Stromal cell of bone marrow (primary cell): ENCODE data around the gene STRN.
"Not testable (repeated sequence)": the region's sequence is repeated elsewhere in the genome, so short reads cannot be mapped to it uniquely, and the experiment has no call there.

Experiments
- DNase-seq: peaks from one replicate; pipeline ENCODE4 v3.0.0-alpha.2; 2012; ENCODE audit warnings: low read depth

The STRN gene

DNA sequence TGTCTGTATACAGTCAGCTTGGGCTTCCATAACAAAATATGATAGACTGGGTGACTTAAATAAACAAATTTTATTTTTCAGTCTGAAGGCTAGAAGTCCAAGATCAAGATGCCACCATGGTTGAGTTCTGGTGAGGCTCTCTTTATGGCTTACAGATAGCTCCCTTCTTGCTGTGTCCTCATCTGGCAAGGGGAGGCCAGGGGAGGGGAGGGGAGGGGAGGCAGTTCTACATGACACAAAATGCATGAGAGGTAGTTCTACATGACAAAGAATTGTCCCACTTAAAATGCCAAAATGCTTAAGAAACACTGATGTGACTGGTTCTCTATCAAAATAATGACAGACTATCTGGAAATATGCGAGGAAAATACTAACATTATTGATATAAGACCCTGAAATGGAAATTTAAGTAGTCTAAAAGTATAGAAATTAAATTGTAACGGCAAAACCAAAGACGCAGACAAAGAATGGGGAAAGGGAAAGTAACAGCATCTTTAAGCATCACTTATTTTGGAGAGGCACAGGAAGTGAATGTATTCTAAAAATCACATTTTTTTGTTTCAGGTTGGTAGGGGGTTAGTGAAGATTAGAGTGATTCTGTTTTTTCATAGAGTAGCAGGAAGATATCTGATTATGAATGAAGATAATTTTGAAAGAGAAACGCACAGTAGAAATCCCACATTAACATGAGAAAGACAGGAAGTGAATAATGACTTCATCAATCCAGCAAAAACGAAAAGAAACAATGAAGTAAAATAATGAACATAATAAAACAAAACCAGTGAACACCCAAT, 131.4 kb downstream of the STRN start:
- no peak for DNase-seq

GRCh38 chr2:36834203-36834602, 132.1 kb downstream of the STRN start:
- no peak for DNase-seq

DNA sequence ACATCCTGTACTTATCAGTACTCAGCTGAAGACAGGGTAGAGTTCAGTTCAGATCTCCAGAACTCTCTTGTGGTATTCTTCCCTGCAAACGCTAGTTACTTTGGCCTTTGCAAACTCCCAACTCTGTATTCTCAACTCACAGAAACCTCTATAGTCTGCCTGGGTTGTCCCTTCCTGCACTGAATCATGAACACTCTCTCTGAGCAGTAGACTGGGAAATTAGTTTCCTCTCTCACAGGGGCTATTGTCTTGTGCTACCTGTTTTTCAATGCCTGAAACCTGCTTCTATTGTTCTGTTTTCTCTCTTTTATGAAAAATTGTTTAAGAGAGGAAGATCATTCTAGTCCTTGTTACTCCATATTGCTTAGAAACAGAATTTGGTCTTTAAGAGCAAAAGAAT, 135.2 kb downstream of the STRN start:
- no peak for DNase-seq

- not testable (repeated sequence) for DNase-seq
Measured at GRCh38 chr2:36824683-36825082, 141.7 kb downstream of the STRN start.

- no peak for DNase-seq
Measured at GRCh38 chr2:36824273-36824672, 142.1 kb downstream of the STRN start.

DNA sequence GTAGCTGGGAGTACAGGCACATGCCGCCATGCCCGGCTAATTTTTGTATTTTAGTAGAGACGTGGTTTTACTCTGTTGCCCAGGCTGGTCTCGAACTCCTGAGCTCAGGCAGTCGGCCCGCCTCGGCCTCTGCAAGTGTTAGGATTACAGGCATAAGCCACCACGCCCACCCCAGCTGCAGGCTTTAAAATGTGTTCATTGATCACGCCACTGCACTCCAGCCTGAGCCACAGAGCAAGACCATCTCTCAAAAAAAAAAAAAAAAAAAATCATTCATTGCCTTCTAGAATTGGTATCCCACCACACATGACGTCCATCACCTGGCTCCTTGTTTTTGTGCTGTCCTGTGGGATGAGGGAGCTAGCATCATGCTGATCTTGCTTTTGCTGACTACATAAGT, 142.5 kb downstream of the STRN start:
- no peak for DNase-seq

DNA sequence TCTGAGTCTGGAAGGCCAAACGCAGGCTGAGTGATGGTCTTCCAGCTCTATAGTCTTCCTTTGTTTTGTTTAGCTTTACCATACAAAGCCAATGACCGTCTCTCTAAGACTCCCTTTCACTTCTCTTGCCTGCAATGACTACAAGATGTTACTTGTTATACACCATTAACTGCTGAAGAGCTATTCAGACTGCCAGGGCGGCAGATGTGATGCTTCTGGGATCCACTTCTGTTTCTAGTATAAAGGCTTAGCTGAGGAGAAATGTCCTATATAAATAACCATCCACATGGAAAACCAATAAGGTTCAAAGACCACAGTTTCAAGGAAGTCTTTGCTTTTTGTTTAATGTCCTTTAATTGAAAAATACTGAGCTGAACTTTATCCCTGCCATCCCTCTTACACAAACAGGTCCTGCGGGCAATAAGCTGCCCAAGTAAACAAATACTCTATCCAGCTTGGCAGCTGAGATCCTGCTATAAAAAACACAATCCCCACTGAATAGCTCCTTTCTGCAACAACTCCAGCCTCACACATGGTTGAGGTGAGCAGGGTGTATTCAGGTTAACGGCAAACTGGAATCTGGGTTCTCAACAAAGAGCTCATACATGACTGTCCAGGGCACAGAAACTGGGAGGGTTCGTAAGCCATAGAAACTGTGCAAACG, 145.3 kb downstream of the STRN start:
- DNase-seq: no peak

DNA sequence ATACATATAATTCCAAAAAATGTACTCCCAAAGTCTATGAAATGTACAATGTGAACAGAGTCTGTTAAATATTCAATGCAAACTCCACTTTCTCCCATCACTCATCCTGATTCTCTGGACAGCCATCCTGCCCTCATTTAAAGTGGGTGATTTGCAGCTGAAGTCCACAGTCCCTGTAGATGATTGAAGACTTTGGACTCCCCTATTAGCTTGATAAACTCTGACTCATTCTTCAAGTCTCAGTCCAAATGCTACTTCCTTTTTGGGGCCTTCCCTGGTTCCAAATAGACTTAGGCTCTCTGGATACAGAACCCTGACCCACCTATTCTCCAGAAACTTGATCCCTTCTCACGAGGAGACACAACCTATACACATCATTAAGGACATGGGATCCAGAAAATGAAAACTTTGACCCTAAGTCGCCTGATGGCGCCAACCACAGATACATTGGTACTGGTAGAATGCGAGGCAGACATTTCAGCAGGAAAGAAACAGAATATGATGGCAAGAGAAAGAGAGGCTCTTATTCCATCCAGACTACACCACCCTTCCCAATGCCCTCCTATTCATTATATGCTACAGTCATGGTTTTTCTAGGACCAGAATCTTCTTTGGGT, 147.1 kb downstream of the STRN start:
- no peak for DNase-seq

GRCh38 chr2:36818542-36818941, 147.8 kb downstream of the STRN start:
- DNase-seq: no peak

DNA sequence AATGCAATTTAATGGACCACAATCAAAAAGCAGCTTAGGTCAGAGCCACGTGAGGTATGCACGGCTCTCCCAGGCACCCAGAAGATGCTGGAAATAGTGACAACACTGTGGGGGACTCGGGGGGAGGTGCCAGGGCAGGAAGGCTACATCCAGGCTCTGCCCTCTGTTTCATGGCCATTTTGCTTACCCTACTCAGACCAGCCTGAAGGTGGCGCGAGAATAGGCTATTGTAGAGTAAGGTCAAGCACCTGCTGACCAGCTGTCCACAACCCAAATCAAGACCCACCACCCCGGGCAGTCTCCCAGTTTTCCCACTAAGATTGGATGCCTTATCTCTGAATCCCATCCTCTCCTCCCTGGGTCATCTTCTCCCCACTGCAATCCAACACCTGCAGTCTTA, 154.1 kb downstream of the STRN start:
- no peak for DNase-seq

DNA sequence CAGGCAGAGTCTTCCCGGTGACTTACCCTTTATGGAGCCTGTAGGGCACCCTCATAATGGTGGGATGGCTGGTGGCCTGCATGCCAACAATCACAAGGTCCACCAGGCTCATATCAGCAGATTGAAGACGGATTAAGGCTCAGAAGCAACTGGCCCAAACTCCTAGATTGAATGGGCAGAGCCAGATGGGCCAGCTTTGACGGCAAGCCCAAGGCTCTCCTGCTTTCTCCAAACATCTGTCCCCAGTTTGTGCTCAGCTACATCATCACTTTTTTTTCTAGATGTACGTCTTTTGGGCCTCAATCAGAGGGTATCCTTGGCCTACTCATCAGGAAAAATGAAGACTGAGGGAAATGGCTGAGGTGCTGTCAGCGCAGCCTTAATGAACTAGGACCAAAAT, 155.3 kb downstream of the STRN start:
- no peak for DNase-seq

DNA sequence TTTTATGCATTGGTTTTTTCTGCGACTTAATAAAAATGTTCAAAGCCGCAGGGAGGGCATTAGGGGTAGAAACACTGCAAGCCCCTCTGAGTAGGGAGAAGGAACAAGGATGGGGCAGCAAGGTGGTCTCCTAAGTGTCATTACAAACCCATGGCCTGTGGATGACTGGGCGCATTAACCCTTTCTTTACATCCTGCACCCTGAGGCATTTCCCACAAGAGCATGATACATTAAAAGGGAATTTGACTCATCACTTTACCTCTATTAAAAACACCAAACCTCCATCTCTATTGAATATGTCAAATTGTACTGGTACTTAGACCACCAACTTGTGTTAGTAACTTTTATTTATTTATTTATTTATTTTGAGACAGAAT, 157.3 kb downstream of the STRN start:
- DNase-seq: no peak

DNA sequence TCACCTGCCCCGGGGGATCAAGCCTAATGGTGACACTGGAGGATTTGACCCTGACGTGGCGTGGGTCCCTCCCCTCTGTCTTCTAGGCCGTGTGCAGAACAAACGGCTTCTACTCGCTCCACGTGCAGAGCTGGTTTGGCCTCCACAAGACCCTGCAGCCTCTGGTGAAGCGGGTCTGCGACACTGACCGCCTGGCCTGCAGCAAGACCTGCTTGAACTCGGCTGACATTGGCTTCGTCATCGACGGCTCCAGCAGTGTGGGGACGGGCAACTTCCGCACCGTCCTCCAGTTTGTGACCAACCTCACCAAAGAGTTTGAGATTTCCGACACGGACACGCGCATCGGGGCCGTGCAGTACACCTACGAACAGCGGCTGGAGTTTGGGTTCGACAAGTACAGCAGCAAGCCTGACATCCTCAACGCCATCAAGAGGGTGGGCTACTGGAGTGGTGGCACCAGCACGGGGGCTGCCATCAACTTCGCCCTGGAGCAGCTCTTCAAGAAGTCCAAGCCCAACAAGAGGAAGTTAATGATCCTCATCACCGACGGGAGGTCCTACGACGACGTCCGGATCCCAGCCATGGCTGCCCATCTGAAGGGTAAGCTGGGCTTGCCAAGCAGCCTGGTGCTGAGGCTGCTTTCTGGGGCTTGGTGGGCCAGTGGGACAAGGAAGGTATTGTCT, 157.8 kb downstream of the STRN start:
- no peak for DNase-seq

DNA sequence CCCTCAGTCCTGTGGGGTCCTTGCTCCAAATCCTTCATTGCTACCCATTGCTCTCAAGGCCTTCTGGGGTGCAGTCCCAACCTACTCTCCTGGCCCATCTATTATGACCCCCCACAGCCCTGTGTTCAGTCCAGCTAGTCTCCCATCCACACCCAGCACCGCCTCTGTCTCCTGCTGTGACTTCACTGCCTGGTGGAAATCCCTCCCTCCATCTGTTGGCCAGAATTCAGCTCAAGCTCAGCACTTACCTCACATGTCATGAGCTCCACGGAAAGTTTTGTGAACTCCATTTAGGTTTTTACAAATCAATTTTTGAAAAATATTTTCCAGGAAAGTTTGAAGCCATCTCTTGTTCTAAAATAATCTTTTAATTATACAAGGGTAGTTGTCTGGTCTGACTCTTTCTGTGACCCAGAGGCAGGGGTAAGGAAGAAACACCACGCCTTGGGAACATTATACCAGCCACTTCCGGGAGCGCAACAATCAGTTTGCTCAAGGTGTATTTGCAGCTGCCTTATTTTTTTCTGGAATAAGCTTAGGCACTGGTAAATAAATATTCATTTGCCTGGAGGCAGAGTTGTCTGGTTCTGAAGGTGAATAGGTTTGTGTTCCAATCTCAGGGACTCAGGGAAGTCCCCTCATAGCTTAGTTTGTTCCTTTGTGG, 159.0 kb downstream of the STRN start:
- no peak for DNase-seq

DNA sequence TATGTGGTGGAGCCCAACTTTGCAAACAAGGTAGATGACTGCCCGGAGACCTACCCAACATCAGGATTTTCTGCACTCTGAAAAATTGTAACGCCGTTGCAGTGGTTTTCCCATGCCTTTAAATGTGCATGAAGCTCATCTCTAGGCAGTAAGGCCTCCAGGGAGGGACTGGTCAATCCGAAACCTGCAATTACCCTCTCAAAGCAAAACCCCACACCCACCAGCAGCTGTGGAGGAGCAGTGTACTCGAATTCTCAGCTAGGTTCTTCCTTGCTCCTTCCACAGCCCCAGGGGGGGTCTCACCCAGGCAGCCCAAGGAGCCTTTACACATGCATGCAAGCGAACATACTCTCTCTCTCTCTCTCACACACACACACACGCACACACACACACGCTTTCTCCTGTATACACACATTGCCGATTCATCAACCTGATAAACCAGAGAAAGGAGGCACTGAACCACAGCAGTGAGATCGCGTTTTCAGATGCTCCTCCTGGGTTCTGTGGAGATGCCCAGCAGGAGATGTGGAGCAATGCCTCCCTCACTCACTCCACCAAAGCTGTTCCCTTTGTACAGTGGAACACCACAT, 160.6 kb downstream of the STRN start:
- DNase-seq: no peak

- DNase-seq: no peak
Measured at GRCh38 chr2:36802952-36803351, 163.4 kb downstream of the STRN start.

DNA sequence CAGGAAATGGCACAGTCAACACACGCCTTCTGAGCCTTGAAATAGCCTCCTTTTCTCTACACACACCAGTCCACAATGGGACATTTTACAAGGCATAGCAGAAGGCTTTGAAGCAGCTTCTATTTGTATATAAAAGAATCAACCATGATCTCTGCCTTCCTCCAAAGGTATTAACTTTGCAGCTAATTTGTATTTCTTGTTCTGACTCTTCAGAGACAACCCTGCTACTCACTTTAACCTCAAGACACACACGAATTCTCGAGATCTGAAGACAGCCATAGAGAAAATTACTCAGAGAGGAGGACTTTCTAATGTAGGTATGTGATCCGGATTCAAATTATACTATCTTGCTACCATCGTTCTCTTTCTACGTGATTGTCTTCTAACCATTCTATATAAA, 165.2 kb downstream of the STRN start:
- no peak for DNase-seq

DNA sequence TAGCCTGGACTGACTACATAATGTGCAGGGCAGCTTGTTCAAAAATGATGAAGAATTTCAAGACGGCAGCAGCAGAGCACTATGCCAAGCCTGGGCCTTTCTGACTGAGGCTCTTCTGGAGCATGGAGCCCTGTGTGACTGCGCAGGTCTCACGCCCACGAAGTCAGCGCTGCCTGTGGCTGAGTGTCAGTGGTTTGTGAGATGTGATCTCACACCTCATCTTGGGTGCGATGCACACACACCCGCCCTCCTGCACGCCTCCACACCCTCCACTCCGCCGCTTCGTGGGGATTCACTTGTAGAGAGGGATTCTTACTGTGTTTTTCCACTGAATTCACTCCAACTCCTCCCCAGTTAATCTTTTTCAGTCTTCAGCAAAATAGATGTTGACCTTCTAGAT, 166.0 kb downstream of the STRN start:
- no peak for DNase-seq

DNA sequence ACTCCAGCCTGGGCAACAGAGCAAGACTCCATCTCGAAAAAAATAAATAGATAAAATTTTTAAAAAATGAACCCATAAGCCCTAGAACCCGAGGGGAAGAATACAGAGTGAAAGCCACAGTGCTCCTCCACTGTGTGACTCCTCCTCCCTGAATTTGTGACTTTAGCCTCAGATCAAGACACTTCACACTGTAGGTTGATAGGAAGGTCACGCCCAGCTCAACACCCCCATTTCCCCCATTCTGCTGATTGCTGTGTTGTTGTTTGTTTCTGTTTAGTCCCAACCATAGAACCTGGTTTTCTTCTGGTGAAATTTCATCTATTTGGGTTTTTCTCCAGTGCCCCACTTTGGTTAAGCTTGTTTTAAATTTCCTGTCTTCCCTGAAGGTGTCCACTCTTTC, 167.6 kb downstream of the STRN start:
- DNase-seq: no peak

DNA sequence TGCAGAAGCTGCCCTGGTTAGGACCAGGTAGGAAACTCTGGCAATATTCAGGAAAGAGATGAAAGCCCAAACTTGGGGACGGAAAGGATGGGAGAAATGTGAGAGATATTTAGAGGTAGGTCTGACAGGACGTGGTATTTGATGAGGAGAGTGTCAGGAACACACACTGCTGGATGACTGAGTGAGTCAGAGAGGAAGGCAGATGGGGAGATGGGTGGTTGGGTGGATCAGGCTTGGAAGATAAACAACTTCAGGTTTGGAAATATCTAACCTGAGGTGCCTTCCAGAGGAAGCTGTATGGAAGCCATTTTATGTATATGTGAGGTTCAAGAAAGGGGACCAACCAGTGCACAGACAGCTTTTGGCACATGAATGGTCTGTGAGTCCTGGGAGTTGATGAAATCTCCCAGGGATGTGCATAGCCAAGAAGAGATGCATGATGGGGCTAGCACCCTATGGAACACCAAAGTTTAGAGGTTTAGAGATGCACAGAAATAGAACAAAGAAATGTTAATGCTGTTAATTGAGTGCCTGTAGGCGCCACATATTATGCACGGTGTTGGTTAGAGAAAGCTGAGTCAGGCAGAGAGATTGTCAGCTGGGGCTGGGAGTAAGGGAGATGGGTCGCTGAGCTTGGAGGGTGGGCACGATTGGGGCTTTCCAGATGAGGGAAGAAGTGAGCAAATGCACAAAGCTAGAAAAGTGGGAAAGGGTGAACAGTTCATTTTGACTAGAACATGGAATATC, 168.8 kb downstream of the STRN start:
- DNase-seq: no peak
